NCI-H2107 treated with DMSO at 0.1 percent for 48 hours (cell line): ENCODE measurements around the gene SLC7A7.
A peak's percentile ranks its signal among the peaks of the same experiment; 100 is the strongest.
"Not testable (repeated sequence)": the region's sequence is repeated elsewhere in the genome, so short reads cannot be mapped to it uniquely, and the experiment has no call there.

Source experiments
- DNase-seq: peaks from one replicate; lab custom pipeline; 2025; ENCODE audit not compliant: unreplicated experiment; lab: John Stamatoyannopoulos, UW

Gene SLC7A7

GRCh38 chr14:22793976-22794375, 21.3 kb downstream of the SLC7A7 start:
- DNase-seq, result no peak

GRCh38 chr14:22793550-22793949, 21.7 kb downstream of the SLC7A7 start:
- not testable (repeated sequence) for DNase-seq

GRCh38 chr14:22792158-22792557, 23.1 kb downstream of the SLC7A7 start:
- DNase-seq, result no peak

GRCh38 chr14:22791301-22791700, 23.9 kb downstream of the SLC7A7 start:
- no peak for DNase-seq

GRCh38 chr14:22786685-22787084, 28.6 kb downstream of the SLC7A7 start:
- DNase-seq, result no peak

- DNase-seq, result no peak
Measured at GRCh38 chr14:22781301-22781991, 33.8 kb downstream of the SLC7A7 start.

GRCh38 chr14:22780941-22781300, 34.3 kb downstream of the SLC7A7 start:
- no peak for DNase-seq

GRCh38 chr14:22780105-22780679, 35.0 kb downstream of the SLC7A7 start:
- no peak for DNase-seq

- DNase-seq, result no peak
Measured at GRCh38 chr14:22778084-22778483, 37.2 kb downstream of the SLC7A7 start.

GRCh38 chr14:22776849-22777248, 38.4 kb downstream of the SLC7A7 start:
- not testable (repeated sequence) for DNase-seq

- DNase-seq, result no peak
Measured at GRCh38 chr14:22776215-22776614, 39.0 kb downstream of the SLC7A7 start.

- DNase-seq, result no peak
Measured at GRCh38 chr14:22774011-22774706, 41.1 kb downstream of the SLC7A7 start.

- DNase-seq, result no peak
Measured at GRCh38 chr14:22773162-22774010, 41.8 kb downstream of the SLC7A7 start.

GRCh38 chr14:22772725-22773124, 42.5 kb downstream of the SLC7A7 start:
- DNase-seq, result no peak

- DNase-seq, result no peak
Measured at GRCh38 chr14:22770481-22771187, 44.6 kb downstream of the SLC7A7 start.

GRCh38 chr14:22769369-22769768, 45.9 kb downstream of the SLC7A7 start:
- DNase-seq, result no peak

- DNase-seq, result no peak
Measured at GRCh38 chr14:22768947-22769346, 46.3 kb downstream of the SLC7A7 start.

GRCh38 chr14:22767323-22767589, 48.0 kb downstream of the SLC7A7 start:
- DNase-seq, result no peak

- DNase-seq, result peak; percentile 99
Measured at GRCh38 chr14:22766457-22767322, 48.5 kb downstream of the SLC7A7 start, which contains the start of gene OXA1L. Gene OXA1L (plus strand): TSS chr14:22766688. CDS start chr14:22766702, 14 bp downstream.

GRCh38 chr14:22764382-22764781, 50.9 kb downstream of the SLC7A7 start:
- DNase-seq, result no peak
